ENCODE data around the gene PPP1R9A. TPM values are rescaled to one million over a fixed set of nuclear protein-coding genes. Genes with fewer than 3 reads are reported as not detected.

PPP1R9A gene
- 2.7 to 4.0 TPM (median 3.5 TPM) in 5 replicates for total RNA-seq (2022; extraction: Qiagen RNA extraction)

DNA sequence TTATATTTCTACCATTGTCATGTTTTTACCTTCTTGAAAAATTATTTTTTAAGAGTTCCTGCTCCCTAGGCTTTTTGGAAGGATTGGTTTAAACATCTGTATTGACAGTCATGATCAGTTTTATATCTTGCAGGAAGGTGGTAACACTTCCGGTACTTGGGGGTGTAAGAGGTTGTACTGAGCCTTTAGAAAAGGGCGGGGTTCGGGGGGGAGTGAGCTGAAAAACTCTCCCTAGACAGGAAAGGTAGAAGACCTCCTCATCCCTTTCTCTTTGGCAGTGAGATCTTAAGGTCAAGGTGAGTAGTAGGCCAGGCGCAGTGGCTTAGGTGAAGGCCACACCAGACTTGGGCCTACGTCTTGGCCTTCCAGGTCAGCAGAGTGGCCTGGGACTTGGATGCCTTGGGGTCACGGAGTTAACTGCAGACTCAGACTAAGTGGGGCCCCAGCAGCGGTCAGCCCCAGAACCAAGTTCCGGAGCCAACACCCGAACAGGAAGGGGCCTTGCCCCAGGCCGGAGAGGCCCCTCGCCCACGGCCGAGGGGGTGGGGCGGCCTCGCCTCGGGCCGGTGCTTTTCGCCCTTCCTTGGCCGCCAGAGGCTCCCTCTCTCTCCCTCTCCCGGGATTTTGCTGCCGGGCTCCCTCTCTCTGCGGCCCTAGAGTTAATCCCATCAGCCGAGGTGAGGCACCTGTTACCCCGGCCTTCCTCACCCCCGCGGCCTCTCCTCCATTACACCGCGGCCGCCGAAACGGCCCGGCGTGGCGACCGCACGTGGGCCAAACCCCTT lies at the start of gene PPP1R9A:
TSS of gene PPP1R9A (plus strand) at position 569 of the 785 bp plus-strand sequence. CDS start 2,520 bp downstream, outside the sequence.

DNA sequence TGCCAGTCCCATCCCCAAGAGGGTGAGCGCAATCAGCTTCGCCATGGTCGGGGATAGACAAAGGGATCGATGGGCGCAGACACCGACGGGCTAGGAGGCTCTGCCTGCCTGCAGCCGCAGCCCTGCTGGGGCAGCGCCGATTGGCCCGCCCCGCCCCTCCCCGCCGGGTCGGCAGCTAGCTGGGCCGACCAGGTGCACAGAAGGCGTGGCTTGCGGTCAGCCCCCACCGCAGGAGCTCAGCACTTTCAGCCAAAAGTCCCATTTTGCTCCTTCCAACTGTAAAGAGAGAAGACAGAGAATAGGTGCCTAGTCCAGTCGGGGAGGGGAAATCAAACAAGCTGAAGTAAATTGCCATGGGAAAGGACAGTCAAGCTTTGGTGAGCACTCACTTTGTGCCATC lies 417.0 kb downstream of the PPP1R9A start, which contains the start of gene PON1:
TSS of gene PON1 (minus strand) at position 102 of the 400 bp plus-strand sequence. CDS start at position 45, 57 bp downstream.

Data from A549 treated with AZD2906 at 1 μM for 4 hours (cell line).